Trophoblast cell (in vitro differentiated cells and primary cell): ENCODE measurements around the gene GPRIN1.
"Not testable (repeated sequence)": the region's sequence is repeated elsewhere in the genome, so short reads cannot be mapped to it uniquely, and the experiment has no call there.

ENCODE experiments used
- DNase-seq, 2 donors: peaks; one replicate each; pipeline ENCODE4 v3.0.0-alpha.2; 2016
- H2AFZ ChIP-seq: 2 replicates; pipeline ENCODE4 v1.6.1; 2013; ENCODE audit warnings: low read length, moderate library complexity, mild to moderate bottlenecking; ENCODE audit not compliant: insufficient read depth, poor library complexity
- H2AK5ac ChIP-seq: 2 replicates; pipeline ENCODE4 v1.6.1; 2013; ENCODE audit warnings: mild to moderate bottlenecking, low read length
- H2BK120ac ChIP-seq: 2 replicates; pipeline ENCODE4 v1.6.1; 2013; ENCODE audit warnings: low read length, mild to moderate bottlenecking, moderate library complexity; ENCODE audit not compliant: insufficient read depth, poor library complexity
- H2BK12ac ChIP-seq: 2 replicates; pipeline ENCODE4 v1.6.1; 2013; ENCODE audit warnings: mild to moderate bottlenecking, low read length, moderate library complexity
- H2BK5ac ChIP-seq: 2 replicates; pipeline ENCODE4 v1.6.1; 2013; ENCODE audit warnings: low read length, low read depth, moderate library complexity, mild to moderate bottlenecking; ENCODE audit not compliant: poor library complexity
- H3K14ac ChIP-seq: 2 replicates; pipeline ENCODE4 v1.6.1; 2013; ENCODE audit warnings: mild to moderate bottlenecking, low read length
- H3K18ac ChIP-seq: 2 replicates; pipeline ENCODE4 v1.6.1; 2013; ENCODE audit warnings: mild to moderate bottlenecking, low read length
- H3K23ac ChIP-seq: 2 replicates; pipeline ENCODE4 v1.6.1; 2013; ENCODE audit warnings: low read length
- H3K27ac ChIP-seq: 2 replicates; pipeline ENCODE4 v1.5.1; 2013; ENCODE audit warnings: low read depth, mild to moderate bottlenecking, inconsistent platforms, low read length, moderate library complexity
- H3K27me3 ChIP-seq: 2 replicates; pipeline ENCODE4 v1.6.1; 2013; ENCODE audit warnings: inconsistent platforms, mild to moderate bottlenecking, low read length, moderate library complexity; ENCODE audit not compliant: insufficient read depth
- H3K36me3 ChIP-seq, 2 experiments: 1 replicate in 1 of 2; 2 replicates in 1 of 2; pipeline ENCODE4 v1.6.1; 2013; ENCODE audit warnings: low read length in 2 of 2, mild to moderate bottlenecking in 2 of 2, moderate library complexity in 1 of 2; ENCODE audit not compliant: insufficient read depth in 2 of 2, control insufficient read depth in 1 of 2
- H3K4ac ChIP-seq: 2 replicates; pipeline ENCODE4 v1.6.1; 2013; ENCODE audit warnings: low read depth, mild to moderate bottlenecking, low read length, moderate library complexity
- H3K4me1 ChIP-seq, 2 experiments: 1 replicate in 1 of 2; 2 replicates in 1 of 2; pipeline ENCODE4 v1.6.1; 2013; ENCODE audit warnings: low read length in 2 of 2, mild to moderate bottlenecking in 2 of 2, moderate library complexity in 1 of 2; ENCODE audit not compliant: insufficient read depth in 2 of 2, control insufficient read depth in 1 of 2
- H3K4me2 ChIP-seq: 2 replicates; pipeline ENCODE4 v1.6.1; 2013; ENCODE audit warnings: inconsistent platforms, mild to moderate bottlenecking, low read length, moderate library complexity
- H3K4me3 ChIP-seq: 2 replicates; pipeline ENCODE4 v1.5.1; 2013; ENCODE audit warnings: mild to moderate bottlenecking, low read depth, low read length, inconsistent platforms
- H3K79me1 ChIP-seq: one replicate; pipeline ENCODE4 v1.6.1; 2013; ENCODE audit warnings: low read length
- H3K79me2 ChIP-seq: 2 replicates; pipeline ENCODE4 v1.6.1; 2013; ENCODE audit warnings: low read length, mild to moderate bottlenecking; ENCODE audit not compliant: control insufficient read depth, insufficient read depth, poor library complexity
- H3K9ac ChIP-seq: 2 replicates; pipeline ENCODE4 v1.6.1; 2013; ENCODE audit warnings: mild to moderate bottlenecking, low read length
- H3K9me3 ChIP-seq: 2 replicates; pipeline ENCODE4 v1.6.1; 2013; ENCODE audit warnings: low read depth, mild to moderate bottlenecking, control low read depth, inconsistent platforms, low read length; ENCODE audit not compliant: insufficient read depth
- H4K12ac ChIP-seq: 2 replicates; pipeline ENCODE4 v1.6.1; 2013; ENCODE audit warnings: low read depth, mild to moderate bottlenecking, low read length, moderate library complexity
- H4K8ac ChIP-seq: 2 replicates; pipeline ENCODE4 v1.6.1; 2013; ENCODE audit warnings: low read depth, mild to moderate bottlenecking, low read length, moderate library complexity
- H4K91ac ChIP-seq: one replicate; pipeline ENCODE4 v1.6.1; 2013; ENCODE audit warnings: low read depth, mild to moderate bottlenecking, low read length, moderate library complexity
- WGBS: extraction: QIAGEN DNeasy Blood & Tissue Kit; methylation state at CpG from one replicate; pipeline ENCODE4 v1.1.7; 2013; ENCODE audit warnings: missing lambda C conversion rate; ENCODE audit not compliant: insufficient read length, insufficient coverage; ENCODE audit errors: extremely low coverage; 5-methylcytosine and 5-hydroxymethylcytosine counted together

The GPRIN1 gene

DNA sequence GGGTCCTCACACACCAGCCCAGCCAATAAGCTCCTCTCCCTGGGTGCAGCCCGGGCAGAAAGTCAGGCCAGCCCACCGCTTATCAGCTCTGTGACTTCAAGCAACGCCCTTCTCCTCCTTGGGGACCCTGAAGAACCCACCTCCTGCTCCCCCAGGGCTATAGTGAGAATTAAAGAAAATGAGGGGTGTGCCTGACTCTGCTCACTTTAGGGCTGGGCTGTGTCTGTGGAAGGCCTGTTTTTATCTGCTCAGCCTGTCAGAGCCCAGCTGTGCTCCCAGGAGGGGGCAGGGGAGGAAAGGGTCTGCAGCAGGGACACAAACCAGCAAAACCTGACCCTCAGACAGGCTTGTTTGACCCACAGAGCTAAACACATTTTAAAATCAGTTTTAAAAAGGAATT is 3.9 kb downstream of the GPRIN1 start:
- Histone ChIP-seq H2AK5ac (no peak overlapping the region), H3K4ac (no peak overlapping the region), H3K14ac (no peak overlapping the region), H3K36me3 (no peaks in the 10 kb centered on the region), H3K4me3 (no peak overlapping the region), H3K4me2 (no peak overlapping the region), H4K8ac (no peak overlapping the region), H4K91ac (no peak overlapping the region), H2AFZ (no peak overlapping the region), H3K27ac (no peak overlapping the region), H3K18ac (no peak overlapping the region), H3K27me3 (no peaks in the 10 kb centered on the region), H3K9ac (no peak overlapping the region), H3K23ac (no peak overlapping the region), H2BK5ac (no peak overlapping the region), H3K79me2 (no peaks in the 10 kb centered on the region), H4K12ac (no peak overlapping the region), H3K9me3 (peaks cover 2% of the 10 kb centered on the region), H2BK120ac (no peak overlapping the region), H2BK12ac (no peak overlapping the region), H3K79me1 (no peaks in the 10 kb centered on the region), H3K4me1 (peaks cover 4 to 7% of the 10 kb centered on the region in 2 experiments)
- WGBS = no CpG with 5 or more reads among the region's 3 CpGs
- DNase-seq = no peak

DNA sequence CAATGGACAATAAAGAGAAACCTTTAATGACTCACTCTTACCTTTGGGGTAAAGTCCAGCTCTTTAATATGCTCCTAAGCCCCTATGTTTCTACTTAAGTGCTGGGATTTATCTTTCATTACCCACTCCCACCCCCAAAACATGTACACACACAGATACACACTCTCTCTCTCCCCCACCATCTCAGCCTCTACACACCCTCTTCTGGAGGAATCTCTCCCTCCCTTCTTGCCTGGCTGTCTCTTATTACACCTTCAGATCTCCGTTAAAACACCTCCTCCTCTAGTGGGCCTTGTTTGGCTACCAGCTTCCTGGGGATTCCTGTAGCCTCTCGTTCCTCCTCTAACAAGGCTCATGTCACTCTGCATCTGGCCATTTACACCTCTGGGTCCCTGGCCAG is 6.9 kb downstream of the GPRIN1 start:
- no peak overlapping the region for H2AK5ac ChIP-seq
- H2AFZ ChIP-seq = no peak overlapping the region
- no peak overlapping the region for H3K23ac ChIP-seq
- H3K4me2 ChIP-seq = no peak overlapping the region
- no peak overlapping the region for H3K4me3 ChIP-seq
- H4K91ac ChIP-seq = no peak overlapping the region
- no peak for DNase-seq
- peaks cover 2% of the 10 kb centered on the region for H3K9me3 ChIP-seq
- no peaks in the 10 kb centered on the region for H3K79me2 ChIP-seq
- H2BK5ac ChIP-seq = no peak overlapping the region
- no peaks in the 10 kb centered on the region for H3K4me1 ChIP-seq
- no peaks in the 10 kb centered on the region for H3K79me1 ChIP-seq
- no peak overlapping the region for H4K8ac ChIP-seq
- no peak overlapping the region for H3K14ac ChIP-seq
- H2BK12ac ChIP-seq = no peak overlapping the region
- H3K9ac ChIP-seq = no peak overlapping the region
- H3K18ac ChIP-seq = no peak overlapping the region
- no CpG with 5 or more reads among the region's 2 CpGs for WGBS
- H2BK120ac ChIP-seq = no peak overlapping the region
- H3K27ac ChIP-seq = no peak overlapping the region
- no peaks in the 10 kb centered on the region for H3K36me3 ChIP-seq
- no peak overlapping the region for H4K12ac ChIP-seq
- H3K27me3 ChIP-seq = no peaks in the 10 kb centered on the region
- H3K4ac ChIP-seq = no peak overlapping the region

DNA sequence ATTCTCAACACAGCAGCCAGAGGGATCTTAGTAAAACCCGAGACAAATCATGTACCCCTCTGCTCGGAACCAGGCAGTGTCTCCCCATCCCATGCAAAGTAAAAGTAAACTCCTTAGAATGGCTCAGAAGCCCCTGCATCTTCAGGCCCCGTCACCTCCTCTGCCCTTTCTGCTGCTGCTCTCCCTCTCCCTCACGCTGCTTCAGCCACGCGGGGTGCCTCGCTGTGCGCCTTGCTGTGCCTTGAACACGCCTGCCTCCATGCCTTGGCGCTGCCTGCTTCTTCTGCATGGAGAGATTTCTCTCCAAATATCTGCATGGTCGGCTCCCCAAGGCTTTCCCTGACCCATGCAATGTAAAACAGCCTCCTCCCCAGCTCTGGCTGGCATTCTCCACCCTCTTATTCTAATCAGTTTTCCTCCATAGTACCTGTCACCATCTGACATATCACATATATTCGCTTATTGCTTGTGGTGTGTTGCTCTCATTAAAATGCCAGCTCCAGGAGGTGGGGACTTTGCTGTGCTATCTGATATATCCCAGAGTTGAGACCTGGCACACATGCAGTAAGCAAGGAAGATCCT is 8.0 kb downstream of the GPRIN1 start:
- Histone ChIP-seq H3K9me3 (peaks cover 2% of the 10 kb centered on the region), H3K4me1 (no peaks in the 10 kb centered on the region)
- WGBS = no CpG with 5 or more reads among the region's 12 CpGs

DNA sequence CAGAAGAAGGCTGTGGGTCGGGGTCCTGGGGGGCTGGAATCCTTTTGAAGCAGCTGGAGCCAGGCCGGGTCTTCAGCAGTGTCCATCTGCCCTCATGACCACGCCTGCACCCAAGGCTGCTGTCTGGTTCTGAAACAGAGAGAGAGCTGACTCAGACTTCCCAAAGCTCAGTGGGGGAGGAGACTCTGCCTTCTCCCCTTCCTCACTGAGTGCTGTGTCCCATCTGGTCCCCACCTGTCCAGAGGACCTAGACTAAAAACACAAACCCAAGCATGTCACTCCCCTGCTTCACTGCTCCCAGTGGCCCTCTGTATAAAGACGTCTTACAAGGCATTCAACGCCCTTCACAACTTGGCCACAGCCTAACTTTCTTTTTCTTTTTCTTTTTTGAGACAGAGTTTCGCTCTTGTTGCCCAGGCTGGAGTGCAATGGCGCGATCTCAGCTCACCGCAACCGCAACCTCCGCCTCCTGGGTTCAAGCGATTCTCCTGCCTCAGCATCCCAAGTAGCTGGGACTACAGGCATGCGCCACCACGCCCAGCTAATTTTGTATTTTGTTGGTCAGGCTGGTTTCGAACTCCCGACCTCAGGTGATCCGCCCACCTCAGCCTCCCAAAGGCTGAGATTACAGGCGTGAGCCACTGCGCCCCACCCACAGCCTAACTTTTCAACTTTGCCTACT is 10.1 kb downstream of the GPRIN1 start:
- DNase-seq, H3K9ac ChIP-seq, H2BK12ac ChIP-seq, H3K4ac ChIP-seq, H3K14ac ChIP-seq, H3K27ac ChIP-seq, H3K9me3 ChIP-seq, H3K18ac ChIP-seq, H3K23ac ChIP-seq, H4K8ac ChIP-seq, H2AK5ac ChIP-seq, H3K4me1 ChIP-seq, H3K79me2 ChIP-seq, H4K91ac ChIP-seq, H3K36me3 ChIP-seq, H2BK120ac ChIP-seq, H4K12ac ChIP-seq, H3K79me1 ChIP-seq, H2AFZ ChIP-seq, H3K4me3 ChIP-seq, H3K4me2 ChIP-seq, H2BK5ac ChIP-seq, H3K27me3 ChIP-seq: not testable (repeated sequence)
- WGBS = no CpG with 5 or more reads among the region's 19 CpGs

More for the DNA sequence above, 8.0 kb downstream of the GPRIN1 start:
- Histone ChIP-seq H3K27me3 (no peaks in the 10 kb centered on the region), H3K4me2 (no peak overlapping the region), H3K14ac (no peak overlapping the region), H3K4ac (no peak overlapping the region), H3K27ac (no peak overlapping the region), H3K4me3 (no peak overlapping the region), H4K91ac (no peak overlapping the region), H3K79me1 (no peaks in the 10 kb centered on the region), H4K8ac (no peak overlapping the region), H3K79me2 (no peaks in the 10 kb centered on the region), H4K12ac (no peak overlapping the region), H2AFZ (no peak overlapping the region), H2BK12ac (no peak overlapping the region), H2BK120ac (no peak overlapping the region), H2BK5ac (no peak overlapping the region), H3K23ac (no peak overlapping the region), H3K18ac (no peak overlapping the region), H3K36me3 (no peaks in the 10 kb centered on the region), H2AK5ac (no peak overlapping the region), H3K9ac (no peak overlapping the region)
- DNase-seq = no peak
